HT1080 (cell line): ENCODE data around the gene IRF2. TPM values are rescaled to one million over a fixed set of nuclear protein-coding genes. Genes with fewer than 3 reads are reported as not detected.
A peak's percentile ranks its signal among the peaks of the same experiment; 100 is the strongest.

ENCODE experiments used
- DNase-seq: peaks from one replicate; pipeline ENCODE4 v3.0.0-alpha.2; 2015; ENCODE audit warnings: low read depth
- polyA plus RNA-seq, 2 experiments: library from polyadenylated mRNA; depleted of rRNA; stranded (reverse); fragments of >200 nt; gene quantifications; 2 replicates each; pipeline ENCODE4 v1.2.3, GENCODE V29; 2015
- total RNA-seq: library from RNA; depleted of rRNA; stranded (reverse); fragments of >200 nt; shearing (Covaris generic); gene quantifications from 2 replicates; pipeline ENCODE4 v1.2.3, GENCODE V29; 2014; rRNA removed

IRF2 gene
- 18.9 and 22.8 TPM in 2 replicates for total RNA-seq
- 25.4 and 28.9 TPM in 2 replicates for polyA plus RNA-seq (2015; cell fraction: cytosol; rRNA removed)
- polyA plus RNA-seq (2015; cell fraction: nucleus; rRNA removed) = 31.7 and 36.2 TPM in 2 replicates

- DNase-seq = peak; percentile 92
These were observed at the start of gene IRF2 for GRCh38 chr4:184474263-184475095. IRF2 (minus strand) TSS chr4:184474550; CDS start chr4:184429064, 45,486 bp downstream.

DNA sequence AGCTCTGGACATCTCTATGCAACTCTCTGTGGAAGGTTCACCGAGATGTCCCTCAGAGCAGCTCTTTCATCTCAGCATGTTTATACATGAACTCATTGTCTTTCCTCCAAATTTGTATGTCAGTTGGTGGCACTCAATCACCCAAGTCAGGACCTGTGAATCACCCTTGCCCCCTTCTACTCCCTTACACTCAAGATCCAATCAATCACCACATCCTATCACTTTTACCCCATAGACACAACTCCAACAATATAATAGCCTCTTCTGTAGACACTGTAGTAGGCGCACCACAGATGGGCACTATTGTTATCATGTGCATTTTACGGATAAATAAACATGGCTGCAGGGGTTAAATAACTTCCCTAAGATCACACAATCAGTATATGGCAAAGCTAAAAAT, 41.3 kb upstream of the IRF2 start:
- DNase-seq = no peak

- DNase-seq = peak; percentile 83
These were observed 40.0 kb upstream of the IRF2 start for GRCh38 chr4:184514121-184514988.

- DNase-seq = no peak
These were observed 39.4 kb upstream of the IRF2 start for GRCh38 chr4:184513802-184514120.

- DNase-seq = no peak
These were observed 36.8 kb upstream of the IRF2 start for GRCh38 chr4:184511156-184511555.

- DNase-seq = peak; percentile 23
These were observed 36.1 kb upstream of the IRF2 start for GRCh38 chr4:184510401-184510800.

DNA sequence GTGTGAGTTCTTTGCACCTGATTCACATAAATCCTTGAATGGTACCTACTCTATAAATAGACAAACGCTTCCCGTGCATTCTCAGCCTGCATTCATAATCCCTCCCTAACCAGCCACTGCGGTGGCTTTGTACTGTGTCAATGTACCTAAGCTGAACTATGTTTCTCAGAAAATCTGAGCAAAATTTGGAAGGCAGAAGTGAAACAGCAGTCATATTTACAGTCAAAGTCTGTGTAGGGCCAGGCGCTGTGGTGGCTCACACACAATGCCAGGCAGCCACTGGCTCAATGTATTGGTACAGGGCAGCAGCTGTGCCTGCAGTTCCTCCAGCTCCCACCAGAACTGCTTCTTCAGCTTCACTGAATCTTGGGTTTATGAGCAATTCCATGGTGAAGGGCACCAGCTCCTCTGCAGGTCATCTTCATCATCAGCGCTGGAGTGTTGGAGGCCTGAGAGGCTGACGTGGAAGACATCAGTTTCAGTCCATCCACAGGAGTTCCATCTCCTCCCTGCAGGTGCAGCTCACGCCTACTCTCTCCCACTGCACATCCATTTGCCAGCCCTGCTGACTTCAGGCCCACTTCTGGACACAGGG, 32.3 kb upstream of the IRF2 start:
- DNase-seq = peak; percentile 37

- DNase-seq = no peak
These were observed 30.0 kb upstream of the IRF2 start for GRCh38 chr4:184504385-184504784.

DNA sequence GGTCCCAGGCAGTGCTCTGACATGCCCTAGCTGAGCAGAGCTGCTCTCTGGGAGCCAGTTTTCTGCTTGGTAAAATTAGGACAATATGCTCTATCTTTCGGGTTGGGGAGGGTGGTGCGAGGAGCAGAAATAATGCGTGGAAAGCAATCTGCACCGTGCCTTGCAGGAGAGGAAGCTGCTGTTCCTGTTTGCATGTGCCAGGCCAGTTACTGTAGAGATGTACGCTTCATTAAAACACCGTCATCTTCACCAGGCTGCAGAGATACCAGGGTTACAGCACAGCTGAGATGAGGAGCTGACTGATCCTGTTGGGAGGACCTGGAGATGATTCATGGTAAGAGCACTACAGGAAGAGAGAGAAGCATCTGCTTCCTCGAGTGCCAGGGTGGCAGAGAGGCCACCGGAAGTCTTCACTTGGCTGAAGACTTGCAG, 29.5 kb upstream of the IRF2 start:
- DNase-seq = peak; percentile 72

DNA sequence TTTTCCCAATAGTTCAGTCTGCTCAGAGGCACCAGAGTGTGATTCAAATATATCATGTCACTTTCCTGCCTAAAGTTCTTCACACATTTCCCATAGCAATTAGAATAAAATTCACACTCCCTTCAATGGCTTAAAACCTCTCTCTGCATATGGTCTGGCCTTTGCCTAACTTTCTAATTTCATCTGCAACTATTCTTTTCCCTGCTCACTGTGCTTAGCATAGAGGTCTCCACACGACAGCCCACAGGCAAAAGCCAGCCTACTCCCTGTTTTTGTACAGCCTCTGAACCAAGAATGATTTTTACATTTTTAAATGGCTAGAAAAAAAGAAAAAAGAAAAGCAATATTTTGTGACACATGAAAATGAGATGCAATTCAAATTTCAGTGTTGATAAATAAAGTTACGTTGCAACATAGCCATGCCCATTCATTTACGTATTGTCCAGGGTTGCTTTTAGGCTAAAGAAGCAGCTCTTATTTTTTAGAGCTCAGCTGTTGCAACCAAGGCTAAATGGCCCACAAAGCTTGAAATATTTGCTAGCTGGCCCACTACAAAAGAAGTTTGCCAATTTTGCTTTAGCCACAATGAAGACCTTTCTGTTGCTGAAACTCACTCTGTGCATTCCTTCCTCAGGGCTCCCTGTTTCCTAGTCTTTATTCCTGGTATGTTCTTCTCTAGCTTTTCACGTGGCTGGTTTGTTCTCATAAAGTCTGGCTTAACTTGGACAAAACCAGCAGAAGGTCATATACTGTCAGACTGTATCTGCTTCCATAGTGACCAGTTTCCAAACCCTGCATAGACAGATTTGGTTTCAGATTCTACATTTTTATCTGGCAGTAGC, 26.6 kb upstream of the IRF2 start:
- no peak for DNase-seq

DNA sequence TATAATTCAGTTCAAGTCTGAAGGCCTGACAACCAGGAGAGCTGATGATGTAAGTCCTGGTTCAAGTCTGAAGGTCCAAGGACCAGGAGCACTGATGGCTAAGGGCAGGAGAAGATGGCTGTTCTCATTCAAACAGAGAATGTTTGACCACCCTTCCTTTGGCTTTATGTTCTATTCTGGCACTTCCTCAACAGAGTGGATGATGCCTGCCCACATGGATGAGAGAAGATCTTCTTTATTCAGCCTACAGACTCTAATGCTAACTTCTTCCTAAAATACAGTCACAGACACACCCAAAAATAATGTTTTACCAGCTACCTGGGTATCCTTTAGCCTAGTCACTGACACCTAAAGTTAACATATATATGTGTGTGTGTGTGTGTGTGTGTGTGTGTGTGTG, 25.6 kb upstream of the IRF2 start:
- DNase-seq = no peak

- no peak for DNase-seq
These were observed 24.2 kb upstream of the IRF2 start for GRCh38 chr4:184498598-184498997.

DNA sequence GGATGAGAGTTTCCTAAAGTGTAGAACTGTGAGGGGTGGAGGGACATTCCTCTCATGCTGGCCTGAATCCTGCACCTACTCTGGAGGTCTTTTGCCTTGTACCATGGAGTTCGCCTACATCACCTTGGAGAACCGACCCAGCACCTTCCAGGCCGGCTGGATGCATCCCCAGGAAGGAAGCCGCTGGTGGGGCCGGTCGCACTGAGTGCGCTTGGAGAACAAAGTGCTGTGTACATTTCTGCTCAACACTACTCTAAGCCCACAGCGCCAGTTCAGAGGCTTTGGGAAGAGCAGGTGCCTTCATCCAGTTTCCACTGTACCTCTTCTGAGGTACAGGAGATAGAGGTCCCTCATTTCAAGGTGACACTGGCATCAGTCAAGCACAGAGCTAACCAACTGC, 15.4 kb upstream of the IRF2 start:
- no peak for DNase-seq

DNA sequence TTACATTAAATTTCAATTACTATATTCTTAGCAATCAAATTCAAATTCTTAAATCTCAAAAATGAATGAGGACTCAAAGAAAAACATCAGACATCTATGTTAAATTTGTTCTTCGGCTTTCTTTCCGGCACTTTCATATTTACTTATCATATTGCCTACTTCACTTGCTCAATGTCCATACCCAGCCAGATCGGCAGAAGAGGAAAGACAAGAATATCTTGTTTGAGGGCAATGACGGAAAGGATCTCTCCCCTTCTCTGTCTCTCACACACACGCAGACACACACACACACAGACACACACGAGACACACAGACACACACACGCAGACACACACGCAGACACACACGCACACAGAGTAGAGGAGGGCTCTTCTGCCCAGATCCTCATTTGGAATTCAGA, 13.2 kb upstream of the IRF2 start:
- no peak for DNase-seq

- DNase-seq = no peak
These were observed 10.9 kb upstream of the IRF2 start for GRCh38 chr4:184485279-184485678.

GRCh38 chr4:184481544-184481943, 7.2 kb upstream of the IRF2 start:
- DNase-seq = no peak

GRCh38 chr4:184479516-184479950, 5.2 kb upstream of the IRF2 start:
- no peak for DNase-seq

GRCh38 chr4:184477201-184477999, 3.0 kb upstream of the IRF2 start:
- DNase-seq = no peak

DNA sequence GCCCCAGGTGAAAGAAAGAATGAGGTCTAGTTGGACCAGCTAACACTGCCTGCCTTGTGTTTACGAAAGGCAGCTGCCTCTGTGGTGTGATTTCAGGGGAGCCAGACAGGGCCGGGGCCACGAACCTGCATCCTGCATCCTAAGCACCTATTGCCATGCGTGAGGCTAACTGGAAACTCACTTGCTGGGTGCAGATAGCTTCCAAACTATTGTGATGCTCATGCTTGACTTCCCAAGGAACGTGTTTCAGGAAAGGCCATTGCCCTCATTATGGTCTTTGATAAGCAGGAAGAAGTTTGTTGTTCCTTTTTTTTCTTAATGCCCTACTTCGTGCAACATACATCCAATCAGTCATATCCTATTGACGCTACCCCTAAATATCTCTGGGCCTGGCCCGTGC, 2.3 kb upstream of the IRF2 start:
- DNase-seq = no peak

DNA sequence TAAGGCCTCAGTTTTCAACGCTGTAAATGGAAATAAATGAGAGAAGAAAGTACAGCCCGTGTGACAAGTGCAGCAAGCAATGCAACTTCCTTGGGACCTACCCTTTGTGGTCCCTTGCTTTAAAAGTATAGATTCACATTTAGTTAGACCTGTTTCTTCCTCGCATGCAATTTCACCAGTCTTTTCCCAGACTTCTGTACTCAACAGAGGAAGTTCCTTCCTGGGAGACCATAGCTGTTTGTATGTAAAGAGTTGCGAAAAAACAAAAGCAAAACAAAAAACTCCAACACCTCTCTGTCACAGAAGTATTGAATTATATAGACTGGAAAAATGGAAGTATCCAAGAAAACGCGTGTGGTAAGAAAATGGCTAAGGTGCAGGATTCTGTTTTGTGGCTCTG, 1.1 kb upstream of the IRF2 start:
- DNase-seq = no peak
